B cell (primary cell): Measurements from ENCODE around the gene GLIS2.

Experiments
- EZH2 ChIP-seq: IDR thresholded peaks from 2 replicates; pipeline ENCODE4 v1.6.1; 2012; ENCODE audit warnings: borderline replicate concordance, low read depth, mild to moderate bottlenecking, moderate library complexity, low read length; ENCODE audit not compliant: insufficient read depth, poor library complexity, severe bottlenecking
- TF ChIP-seq, protein P1 (sequence below): fragments of 200-600 bp; IDR thresholded peaks from one replicate; pipeline ENCODE4 v1.8.0; 2022; ENCODE audit warnings: antibody characterized with exemption, mild to moderate bottlenecking

GRCh38 chr16:4388271-4389021, 72.6 kb downstream of the GLIS2 start:
- TF ChIP-seq, protein P1, sequence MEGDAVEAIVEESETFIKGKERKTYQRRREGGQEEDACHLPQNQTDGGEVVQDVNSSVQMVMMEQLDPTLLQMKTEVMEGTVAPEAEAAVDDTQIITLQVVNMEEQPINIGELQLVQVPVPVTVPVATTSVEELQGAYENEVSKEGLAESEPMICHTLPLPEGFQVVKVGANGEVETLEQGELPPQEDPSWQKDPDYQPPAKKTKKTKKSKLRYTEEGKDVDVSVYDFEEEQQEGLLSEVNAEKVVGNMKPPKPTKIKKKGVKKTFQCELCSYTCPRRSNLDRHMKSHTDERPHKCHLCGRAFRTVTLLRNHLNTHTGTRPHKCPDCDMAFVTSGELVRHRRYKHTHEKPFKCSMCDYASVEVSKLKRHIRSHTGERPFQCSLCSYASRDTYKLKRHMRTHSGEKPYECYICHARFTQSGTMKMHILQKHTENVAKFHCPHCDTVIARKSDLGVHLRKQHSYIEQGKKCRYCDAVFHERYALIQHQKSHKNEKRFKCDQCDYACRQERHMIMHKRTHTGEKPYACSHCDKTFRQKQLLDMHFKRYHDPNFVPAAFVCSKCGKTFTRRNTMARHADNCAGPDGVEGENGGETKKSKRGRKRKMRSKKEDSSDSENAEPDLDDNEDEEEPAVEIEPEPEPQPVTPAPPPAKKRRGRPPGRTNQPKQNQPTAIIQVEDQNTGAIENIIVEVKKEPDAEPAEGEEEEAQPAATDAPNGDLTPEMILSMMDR: no peak
- TF ChIP-seq EZH2: no peak
